GM12891 (cell line): ENCODE measurements around the gene OVOL1.

Experiments used
- PAX5 ChIP-seq: IDR thresholded peaks from 2 replicates; pipeline ENCODE4 v1.6.1; 2011; ENCODE audit warnings: low read length, moderate library complexity, mild to moderate bottlenecking; ENCODE audit not compliant: insufficient read depth, severe bottlenecking
- POLR2A ChIP-seq: IDR thresholded peaks from 2 replicates; pipeline ENCODE4 v1.6.1; 2011; ENCODE audit warnings: low read depth, low read length, control low read depth
- SPI1 ChIP-seq: IDR thresholded peaks from 2 replicates; pipeline ENCODE4 v1.6.1; 2011; ENCODE audit warnings: low read depth, low read length, control low read depth
- TAF1 ChIP-seq: IDR thresholded peaks from 2 replicates; pipeline ENCODE4 v1.6.1; 2011; ENCODE audit warnings: low read depth, low read length, control low read depth

- TF ChIP-seq POLR2A (no peak), SPI1 (no peak), PAX5 (no peak), TAF1 (no peak)
These were observed 27.5 kb downstream of the OVOL1 start for GRCh38 chr11:65814131-65814985.
